GM18502 (cell line): ENCODE measurements around the gene TMEM255B.
"Not testable (repeated sequence)": the region's sequence is repeated elsewhere in the genome, so short reads cannot be mapped to it uniquely, and the experiment has no call there.

ENCODE experiments used
- ATAC-seq: cut with Tn5 transposase; IDR thresholded peaks from one replicate; pipeline ENCODE4 v1.9.1; 2021; ENCODE audit warnings: mild to moderate bottlenecking; ENCODE audit not compliant: unreplicated experiment, poor library complexity

TMEM255B gene

DNA sequence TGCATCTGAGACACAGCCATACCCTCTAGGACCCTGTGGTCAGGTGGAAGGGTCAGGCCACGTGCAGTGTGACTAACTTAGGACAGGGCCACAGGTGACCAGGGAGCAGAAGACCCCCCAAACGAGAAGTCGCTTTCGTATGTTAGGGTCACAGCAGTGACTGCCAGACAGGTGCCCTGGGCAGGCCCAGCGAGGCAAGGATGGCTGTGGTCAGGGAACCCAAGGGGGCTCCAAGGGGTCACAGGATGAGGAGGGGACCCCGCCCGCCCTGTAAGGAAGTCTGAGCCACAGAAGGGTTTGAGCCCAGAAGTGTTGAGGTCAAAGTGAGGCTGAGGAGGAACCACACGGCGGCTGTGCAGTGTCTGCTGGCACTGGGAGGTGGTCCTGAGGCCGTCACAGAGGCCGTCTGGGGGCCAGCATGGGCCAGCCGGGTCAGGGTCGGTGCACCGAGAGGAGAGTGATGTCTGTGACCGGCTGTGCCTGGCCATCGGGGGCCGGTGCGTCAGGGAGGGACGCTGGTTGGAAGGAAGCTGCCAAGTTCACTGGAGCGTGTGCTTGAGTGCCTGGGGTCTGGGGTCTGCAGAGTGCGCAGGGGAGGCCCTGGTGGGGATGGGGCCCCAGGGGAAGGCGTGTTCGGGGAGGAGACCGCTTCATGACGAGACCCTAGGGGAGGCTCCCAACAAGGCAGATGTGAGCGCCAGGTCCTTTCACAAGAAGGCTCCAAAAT, 24.8 kb upstream of the TMEM255B start:
- no peak for ATAC-seq

DNA sequence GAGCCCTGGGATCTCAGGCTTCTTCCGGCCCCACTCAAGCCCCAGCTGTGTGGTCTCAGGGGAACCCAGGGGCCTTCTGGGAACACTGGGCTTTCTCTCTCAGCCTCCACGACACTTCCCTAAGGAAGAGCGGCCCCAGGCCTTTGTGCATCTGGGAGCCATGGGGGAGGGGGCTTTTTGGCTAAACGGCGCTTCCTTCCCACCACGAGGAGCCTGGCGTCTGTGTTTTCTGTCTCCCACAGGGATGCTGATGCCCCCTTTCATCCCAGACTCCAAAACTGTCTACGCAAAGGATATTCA, 24.2 kb upstream of the TMEM255B start:
- ATAC-seq = no peak

DNA sequence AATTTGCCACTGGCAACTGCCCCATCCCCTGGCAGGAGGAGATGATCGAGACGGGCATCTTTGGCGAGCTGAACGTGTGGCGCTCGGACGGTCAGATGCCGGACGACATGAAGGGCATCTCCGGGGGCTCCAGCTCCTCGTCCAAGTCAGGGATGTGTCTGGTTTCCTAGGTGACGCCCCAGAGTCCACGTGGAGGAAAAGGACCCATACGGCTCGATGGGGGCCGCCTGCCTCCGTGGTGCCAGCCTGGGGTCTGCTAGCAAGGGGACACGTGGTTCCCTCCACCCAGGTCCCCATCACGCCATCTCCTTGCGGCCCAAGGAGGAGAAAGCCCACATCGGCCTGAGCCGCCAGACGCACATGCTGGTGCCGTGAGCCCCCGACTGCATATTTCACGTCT, 23.8 kb upstream of the TMEM255B start:
- ATAC-seq = no peak

DNA sequence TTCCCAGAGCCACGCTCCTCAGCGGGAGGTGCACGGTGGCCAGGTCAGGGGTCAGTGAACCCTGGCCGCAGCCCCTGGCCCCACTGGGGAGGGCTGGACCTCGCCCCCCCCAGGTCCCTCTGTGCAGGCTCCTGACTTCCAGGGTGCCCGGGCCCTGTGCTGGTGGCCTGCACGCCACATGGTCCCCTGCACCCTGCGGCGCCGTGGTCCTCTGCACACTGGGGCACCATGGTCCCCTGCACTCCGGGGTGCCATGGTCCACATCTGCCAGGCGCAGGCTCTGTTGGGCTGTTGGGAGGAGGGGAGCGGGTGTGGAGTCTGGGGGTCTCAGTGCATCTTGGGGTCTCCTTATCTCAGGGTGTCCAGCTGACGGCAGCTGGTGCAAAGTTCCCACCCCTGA, 23.3 kb upstream of the TMEM255B start:
- ATAC-seq = no peak

DNA sequence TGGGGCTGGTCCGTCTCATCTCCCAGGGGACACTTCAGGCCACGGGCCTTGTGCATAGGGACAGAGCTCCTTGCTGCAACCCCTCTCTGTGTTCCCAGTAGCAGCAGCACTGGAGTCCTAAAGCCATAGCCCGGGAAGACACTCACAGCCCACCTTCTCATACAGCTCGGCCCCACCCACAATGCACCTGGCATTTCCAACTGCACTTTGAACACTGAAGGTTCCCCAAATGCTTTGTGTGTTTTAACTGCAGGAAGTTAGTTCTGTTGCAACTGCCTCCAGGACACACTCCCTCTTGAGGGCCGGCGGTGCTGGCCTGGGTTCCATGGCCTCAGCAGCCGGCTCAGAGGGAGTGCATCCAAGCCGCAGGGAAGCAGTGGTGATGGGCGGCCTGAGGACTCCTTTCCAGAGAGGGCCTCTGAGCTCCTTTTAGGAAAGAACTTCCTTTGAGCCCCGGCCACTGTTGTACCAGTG, 22.7 kb upstream of the TMEM255B start:
- ATAC-seq = no peak

DNA sequence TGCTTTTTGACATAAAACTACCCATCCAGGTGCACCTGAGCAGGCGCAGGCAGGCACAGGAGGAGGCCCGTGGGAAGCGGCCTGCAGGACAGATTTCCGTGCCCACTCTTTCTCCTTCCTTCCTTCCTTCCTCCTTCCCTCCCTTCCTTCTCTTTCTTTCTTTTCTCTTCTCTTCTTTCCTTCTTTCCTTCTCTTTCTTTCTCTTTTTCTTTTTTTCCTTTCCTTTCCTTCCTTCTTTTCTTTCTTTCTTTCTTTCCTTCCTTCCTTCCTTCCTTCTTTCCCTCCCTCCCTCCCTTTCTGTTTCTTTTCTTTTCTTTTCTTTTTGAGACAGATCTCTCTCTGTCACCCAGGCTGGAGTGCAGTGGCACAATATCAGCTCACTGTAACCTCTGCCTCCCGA, 21.2 kb upstream of the TMEM255B start:
- no peak for ATAC-seq

DNA sequence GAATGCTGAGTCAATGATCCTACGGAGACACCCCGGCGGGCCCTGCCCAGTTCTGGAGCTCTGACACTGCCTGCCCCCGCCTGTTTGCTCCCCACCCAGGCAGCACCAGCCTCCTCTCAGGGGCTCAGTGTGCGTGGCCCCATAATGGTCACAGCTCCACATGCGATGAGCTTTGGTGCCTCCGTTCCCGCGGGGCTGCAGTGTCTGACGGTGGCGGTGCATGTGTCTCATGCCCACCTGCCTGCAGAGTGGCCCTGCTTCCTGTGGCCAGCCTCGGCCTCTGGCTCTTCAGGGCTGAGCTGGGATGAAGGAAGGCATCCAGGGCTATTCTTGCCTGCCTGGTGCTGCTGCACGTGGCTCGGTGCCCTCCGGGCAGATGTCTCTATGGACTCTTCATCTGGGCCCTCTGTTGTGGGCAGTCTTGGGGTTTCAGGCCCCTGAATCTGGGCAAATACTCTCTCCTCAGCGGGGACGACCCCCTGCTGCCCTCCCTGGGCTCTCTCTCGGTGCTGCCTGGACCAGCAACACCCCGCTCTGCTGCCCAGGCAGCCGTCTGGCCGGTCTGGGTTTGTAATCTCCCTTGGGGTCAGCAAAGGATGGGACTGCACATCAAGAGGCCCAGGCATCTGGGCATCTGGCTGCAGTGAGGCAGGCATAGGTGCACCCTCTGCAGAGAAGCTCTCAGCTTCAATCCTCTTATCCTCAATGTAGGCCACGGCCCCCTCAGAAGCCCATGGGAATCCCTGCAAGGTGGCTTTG, 19.3 kb upstream of the TMEM255B start:
- ATAC-seq = no peak

DNA sequence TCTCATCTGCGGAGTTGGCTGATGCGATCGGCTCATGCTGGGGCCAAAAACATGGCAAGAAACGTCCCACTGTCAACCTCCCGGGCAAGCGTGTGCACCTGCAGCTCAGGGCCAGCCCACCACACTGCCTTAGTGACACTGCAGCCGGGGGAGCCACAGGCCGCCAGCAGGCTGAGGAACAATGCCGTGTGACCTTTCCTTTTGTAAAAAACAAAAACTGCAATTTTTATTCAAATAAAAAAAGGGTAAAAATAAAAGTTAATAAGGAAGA, 18.8 kb upstream of the TMEM255B start:
- no peak for ATAC-seq

DNA sequence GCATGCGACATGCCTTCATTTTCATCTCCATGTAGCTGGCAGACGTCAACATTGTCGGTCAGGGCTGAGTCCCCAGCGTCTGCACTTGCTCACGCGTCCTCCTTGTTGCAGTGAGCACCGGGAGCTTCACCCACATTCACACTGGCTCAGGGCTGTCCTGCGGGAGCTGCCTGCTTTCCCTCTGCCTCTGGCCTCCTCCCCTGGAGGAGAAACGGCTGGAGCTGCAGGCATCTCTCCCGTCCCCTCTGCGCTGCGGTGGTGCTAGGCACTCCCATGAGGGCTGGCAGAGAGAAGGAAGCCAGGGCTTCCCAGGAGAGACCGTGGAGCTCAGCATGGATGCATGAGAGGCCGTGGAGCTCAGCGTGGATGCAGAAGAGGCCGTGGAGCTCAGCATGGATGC, 18.4 kb upstream of the TMEM255B start:
- ATAC-seq = no peak

DNA sequence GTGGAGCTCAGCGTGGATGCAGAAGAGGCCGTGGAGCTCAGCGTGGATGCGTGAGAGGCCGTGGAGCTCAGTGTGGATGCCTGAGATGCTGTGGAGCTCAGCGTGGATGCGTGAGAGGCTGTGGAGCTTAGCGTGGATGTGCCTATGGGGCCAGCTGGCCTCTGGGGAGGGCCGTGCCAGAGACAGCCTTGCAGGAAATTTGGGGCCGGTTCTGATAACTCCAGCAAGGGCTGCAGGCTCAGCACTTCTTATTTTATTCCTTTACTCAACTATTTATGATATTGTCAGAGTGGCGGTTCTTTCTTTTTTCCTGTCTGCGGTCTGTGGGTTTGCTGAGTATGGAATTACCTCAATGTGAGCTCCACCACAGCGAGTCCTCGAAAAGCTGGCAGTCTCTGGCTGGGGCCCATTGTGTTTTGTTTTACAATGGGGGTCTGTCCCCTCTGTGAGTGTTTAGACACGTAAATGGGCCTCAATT, 17.8 kb upstream of the TMEM255B start:
- no peak for ATAC-seq

DNA sequence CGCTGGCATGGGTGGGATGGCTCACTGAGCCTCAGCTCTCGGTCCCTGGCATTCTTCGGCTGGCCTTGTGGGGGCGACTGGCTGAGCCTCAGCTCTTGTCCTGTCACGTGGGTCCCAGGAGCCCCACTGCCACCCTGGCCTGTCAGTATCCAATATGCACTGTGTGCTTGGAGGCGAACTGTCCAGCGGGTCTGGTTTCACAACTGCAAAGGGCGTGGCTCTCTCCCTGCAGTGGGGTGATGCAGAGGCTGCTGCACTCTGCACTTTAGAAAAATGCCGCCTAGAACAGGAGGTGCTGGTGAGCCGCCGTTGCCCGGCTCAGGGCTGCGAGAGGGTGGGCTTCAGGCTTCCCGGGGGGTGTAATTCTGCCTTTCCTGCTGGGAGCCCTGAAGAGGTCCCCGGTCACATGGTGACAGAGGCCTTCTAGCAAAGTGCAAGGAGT, 17.0 kb upstream of the TMEM255B start:
- ATAC-seq = no peak

DNA sequence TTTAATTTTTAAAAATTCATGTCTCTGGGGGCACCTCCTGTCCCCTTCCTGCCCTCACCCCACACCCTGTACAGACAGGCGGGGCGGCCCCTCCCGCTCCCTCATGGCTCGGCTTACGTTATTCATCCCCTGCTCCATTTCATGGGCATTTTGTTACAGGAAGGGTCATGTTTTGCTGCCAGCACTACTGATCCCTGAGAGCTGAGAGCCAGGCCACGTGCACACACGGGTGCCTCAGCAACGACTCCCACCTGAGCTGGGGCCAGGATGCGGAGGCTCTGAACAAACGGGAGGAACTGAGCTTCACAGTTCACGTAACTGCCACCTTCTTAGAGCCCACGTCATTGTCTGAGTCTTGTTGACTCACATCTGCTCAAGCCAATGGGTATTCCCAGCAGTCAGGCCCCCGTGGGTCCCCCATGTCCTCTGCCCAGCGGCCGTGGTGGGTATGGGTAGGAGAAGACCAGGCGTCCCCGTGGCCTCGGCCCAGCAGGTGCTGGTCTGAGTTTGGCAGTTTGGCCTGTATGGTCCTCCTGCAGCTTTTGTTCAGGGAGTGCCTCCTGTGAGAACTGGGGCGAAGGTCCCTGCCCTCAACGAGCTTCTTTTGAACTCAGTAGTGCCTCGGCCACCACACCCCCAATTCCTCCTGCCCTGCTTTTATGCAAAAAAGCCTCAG, 16.4 kb upstream of the TMEM255B start:
- no peak for ATAC-seq

DNA sequence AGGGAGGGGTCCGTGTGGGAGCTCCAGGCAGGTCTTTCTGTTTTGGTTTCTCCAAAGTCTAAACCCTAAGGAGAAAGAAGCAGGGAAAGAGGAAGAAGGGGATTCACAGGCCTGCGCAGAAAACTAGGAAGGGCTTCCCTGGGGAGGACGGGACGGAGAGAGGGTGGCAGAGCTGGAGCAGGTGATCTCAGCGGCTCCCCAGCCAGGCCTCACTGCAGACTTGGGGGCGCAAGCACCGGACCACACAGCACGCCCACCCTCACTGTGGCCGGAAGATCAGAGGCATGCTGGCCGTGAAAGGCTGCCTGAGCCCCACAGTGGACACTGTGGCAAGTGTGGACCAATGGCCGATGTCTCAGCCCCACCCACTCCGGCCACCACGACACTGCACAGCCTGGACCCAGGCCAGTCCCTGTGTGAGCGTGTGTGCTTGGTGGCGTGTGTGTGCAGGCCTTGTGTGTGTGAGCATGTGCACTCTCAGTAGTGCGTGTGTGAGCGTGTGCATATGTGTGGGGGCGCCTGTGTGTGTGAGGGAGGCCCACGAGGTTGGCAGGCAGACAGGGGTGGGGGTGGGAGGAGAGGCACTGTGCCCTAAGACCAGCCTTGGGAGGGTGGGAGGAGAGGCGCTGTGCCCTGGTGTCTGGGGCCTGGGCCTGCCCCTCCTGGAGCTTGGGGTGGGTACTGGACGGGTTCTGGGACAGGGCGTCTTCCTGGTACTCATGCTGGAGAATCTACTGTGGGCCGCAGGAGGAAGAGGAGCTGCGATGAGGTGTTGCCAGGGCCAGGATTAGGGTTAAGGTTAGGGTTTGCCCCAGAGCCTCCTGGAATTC, 15.4 kb upstream of the TMEM255B start:
- ATAC-seq = no peak

DNA sequence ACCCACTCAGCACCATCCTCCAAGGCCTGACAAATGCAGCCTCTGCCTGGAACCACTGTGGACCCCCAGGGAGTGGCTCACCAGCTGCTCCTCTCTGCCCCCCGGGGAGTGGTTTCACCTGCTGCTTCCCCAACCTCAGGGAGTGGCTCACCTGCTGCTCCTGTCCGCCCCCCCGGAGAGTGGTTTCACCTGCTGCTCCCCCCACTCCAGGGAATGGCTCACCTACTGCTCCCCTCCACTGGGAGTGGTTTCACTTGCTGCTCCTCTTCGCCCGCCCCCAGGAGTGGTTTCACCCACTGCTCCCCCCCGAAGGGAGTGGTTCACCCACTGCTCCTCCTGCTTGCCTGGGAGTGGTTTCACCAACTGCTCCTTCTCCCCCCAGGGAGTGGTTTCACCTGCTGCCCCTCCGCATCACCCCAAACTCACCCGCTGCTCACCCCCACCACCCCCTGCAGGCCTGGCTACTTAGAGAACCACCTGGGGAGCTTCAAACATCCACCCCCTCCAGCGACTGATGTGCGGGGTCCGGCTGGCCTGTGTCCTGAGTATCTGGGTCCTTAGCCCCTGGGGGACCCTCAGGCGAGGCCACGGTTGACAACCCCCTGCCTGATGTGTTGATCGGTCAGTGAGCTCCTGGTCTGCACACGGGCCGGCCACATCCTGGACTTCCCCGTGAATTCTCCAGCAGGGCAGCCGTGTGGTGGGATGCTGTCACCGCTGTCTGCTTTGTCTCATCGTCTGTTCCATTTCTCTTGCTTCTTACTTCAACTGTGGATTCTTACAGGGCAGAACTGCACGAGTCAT, 14.6 kb upstream of the TMEM255B start:
- ATAC-seq = no peak

DNA sequence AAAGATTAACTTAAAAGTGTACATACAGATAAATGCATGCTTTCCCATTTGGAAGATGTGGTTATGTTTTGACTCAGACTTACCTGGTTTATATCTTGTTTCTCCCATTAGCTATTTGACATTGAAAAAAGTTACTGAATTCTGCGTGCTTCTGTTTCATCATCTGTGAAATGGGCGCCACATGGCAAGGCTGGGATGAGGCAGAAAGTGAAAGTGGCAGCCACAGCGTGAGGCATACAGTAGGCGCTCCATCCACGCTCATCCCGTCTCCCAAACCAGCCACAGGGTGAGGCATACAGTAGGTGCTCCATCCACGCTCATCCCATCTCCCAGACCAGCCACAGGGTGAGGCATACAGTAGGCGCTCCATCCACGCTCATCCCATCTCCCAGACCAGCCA, 14.0 kb upstream of the TMEM255B start:
- no peak for ATAC-seq

DNA sequence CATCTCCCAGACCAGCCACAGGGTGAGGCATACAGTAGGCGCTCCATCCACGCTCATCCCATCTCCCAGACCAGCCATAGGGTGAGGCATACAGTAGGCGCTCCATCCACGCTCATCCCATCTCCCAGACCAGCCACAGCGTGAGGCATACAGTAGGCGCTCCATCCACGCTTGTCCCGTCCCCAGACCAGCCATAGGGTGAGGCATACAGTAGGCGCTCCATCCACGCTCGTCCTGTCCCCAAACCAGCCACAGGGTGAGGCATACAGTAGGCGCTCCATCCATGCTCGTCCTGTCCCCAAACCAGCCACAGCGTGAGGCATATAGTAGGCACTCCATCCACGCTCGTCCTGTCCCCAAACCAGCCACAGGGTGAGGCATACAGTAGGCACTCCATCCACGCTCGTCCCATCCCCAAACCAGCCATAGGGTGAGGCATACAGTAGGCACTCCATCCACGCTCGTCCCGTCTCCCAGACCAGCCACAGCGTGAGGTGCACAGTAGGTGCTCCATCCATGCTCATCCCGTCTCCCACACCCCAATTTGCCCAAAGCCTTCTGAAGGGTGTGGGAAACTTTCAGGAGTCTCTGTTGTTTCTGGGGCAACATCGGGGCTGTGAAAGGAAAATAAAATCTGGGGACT, 13.4 kb upstream of the TMEM255B start:
- ATAC-seq = not testable (repeated sequence)

DNA sequence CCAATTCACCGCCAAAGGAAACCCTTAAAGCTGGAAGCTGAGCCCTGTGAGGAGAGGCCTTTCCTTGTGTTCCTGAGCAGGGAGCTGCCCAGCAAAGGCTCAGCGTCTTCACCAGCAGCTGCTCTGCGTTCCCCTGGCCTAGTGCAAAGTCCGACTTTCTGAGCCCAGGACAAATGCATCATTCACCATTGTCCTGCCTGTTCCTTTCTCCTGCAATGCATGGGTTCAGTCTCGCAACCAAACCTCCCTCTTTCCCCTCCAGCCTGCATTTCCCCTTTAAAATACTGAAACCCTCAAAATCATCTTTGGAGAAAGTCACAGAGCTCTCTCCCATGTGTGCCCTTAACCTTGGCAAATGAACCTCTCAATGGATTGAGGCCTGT, 12.9 kb upstream of the TMEM255B start:
- no peak for ATAC-seq

DNA sequence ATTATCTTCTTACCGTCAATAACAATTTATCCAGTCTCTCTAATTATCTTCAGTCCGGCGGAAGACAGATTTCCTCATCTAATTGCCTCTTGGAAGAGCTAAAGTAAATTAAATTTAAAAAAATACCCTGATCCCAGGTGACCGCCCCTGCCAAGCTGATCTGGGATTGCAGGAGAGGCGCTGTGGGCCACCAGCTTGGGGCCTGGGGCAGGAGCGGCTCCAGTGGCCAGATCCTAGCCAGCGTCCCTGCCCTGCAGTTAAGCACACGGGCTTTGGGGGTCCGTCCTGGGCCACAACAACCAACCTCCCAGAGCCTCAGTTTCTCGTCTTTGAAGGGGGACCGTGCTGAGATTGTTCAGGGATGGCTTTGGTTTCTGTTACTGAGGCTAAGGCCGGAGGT, 12.4 kb upstream of the TMEM255B start:
- ATAC-seq = no peak

DNA sequence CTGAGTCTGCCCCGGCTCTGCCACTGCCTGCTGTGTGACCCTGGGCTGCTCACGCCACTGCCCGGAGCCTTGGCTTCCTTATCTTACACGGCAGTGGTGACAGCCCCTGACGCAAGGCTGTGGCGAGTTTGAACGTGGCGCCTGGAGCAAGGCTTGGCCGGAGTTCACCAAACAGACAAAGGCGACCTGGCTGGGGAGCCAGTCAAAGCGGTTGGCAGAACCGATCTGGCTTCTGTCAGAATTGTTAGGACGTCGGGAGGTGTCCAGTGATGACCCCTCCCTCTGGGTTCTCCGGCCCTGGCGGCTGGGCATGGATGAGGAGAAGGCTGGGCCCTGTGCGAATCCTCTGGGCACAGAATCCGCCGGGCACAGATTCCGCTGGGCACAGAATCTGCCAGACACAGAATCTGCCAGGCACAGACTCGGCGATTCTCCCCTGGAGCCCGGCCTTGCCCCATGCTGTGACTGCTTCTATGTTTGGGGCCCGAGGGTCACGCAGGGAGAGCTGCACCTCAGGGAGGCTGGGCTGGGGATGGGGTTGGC, 11.7 kb upstream of the TMEM255B start:
- ATAC-seq = no peak
